Measurements from ENCODE around the gene NFAT5.
"Not testable (repeated sequence)": the region's sequence is repeated elsewhere in the genome, so short reads cannot be mapped to it uniquely, and the experiment has no call there.

Gene NFAT5

GRCh38 chr16:69546663-69547062 is 19.1 kb upstream of the NFAT5 start:
- not testable (repeated sequence) for DNase-seq (ENCODE audit: low read depth in 1 of 2, low spot score in 1 of 2)

GRCh38 chr16:69553332-69553731 is 12.4 kb upstream of the NFAT5 start:
- no peak for DNase-seq (ENCODE audit: low read depth in 1 of 2, low spot score in 1 of 2)

DNA sequence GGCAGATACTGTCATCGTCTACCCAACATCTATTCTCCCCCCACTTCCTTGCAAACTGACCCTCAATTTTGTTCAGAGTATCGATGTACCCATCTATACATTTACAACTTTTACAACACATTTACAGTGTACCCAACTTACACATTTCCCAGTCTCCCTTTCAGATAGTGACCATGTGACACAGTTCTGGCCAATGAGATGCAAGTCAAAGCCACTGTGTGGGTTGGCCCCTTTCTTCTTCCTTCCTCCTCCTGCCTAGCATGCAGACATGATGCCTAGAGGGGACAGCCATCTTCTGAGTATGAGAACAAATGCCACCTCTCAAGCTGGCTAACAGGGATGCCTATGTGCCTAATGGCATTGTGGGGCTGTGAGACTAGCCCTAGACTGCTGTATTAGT is 11.3 kb upstream of the NFAT5 start:
- DNase-seq (ENCODE audit: low read depth in 1 of 2, low spot score in 1 of 2) = no peak

DNA sequence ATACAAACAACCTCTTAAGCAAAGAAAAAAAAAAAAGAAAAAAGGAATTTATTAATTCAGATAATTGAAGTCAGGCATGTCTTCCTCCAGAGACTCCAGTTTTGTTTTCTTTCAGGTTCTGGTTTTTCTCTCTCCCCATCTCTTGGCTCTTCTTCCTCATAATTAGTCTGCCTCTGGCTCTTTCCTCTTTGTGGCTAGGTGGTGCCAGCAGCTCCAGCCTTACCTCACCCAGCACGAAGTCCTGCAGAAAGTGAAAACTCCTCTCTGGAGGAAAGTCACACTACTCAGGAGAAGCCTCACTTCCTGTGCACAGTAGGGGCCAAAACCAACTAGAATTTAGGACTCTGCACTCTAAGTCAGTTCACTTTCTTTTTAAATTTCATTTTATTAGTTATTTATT is 10.3 kb upstream of the NFAT5 start:
- no peak for DNase-seq (ENCODE audit: low read depth in 1 of 2, low spot score in 1 of 2)

GRCh38 chr16:69555867-69556266 is 9.9 kb upstream of the NFAT5 start:
- no peak for DNase-seq (ENCODE audit: low read depth in 1 of 2, low spot score in 1 of 2)

DNA sequence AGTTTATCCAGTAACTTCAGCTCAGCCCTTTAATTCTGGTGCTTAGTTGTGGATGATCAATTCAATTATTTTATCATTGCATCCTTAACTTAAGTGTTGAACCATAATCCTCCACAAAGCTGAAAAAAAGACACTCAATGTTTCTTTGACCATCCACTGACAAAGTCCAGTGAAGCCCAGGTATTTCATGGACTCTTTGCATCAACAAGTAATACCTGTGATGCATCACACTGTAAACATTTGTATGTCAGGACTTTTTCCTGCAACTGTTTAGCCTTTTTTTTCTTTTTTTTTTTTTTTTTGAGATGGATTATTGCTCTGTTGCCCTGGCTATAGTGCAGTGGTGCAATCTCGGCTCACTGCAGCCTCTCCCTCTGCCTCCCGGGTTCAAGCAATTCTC is 6.6 kb upstream of the NFAT5 start:
- DNase-seq (ENCODE audit: low read depth in 1 of 2, low spot score in 1 of 2) = no peak

DNA sequence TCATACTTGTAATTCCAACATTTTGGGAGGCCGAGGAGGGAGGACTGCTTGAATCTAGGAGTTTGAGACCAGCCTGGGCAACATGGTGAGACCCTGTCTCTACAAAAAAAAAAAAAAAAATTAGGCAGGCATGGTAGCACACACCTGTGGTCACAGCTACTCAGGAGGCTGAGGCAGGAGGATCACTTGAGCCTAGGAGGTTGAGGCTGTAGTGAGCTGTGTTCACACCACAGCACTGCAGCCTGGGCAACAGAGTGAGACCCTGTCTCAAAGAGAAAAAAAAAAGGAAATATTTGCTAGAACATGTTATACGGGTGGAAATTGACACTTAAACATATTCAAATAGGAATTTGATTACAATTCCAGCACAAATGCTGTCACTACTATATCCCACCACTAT is 4.4 kb upstream of the NFAT5 start:
- not testable (repeated sequence) for DNase-seq (ENCODE audit: low read depth in 1 of 2, low spot score in 1 of 2)

DNA sequence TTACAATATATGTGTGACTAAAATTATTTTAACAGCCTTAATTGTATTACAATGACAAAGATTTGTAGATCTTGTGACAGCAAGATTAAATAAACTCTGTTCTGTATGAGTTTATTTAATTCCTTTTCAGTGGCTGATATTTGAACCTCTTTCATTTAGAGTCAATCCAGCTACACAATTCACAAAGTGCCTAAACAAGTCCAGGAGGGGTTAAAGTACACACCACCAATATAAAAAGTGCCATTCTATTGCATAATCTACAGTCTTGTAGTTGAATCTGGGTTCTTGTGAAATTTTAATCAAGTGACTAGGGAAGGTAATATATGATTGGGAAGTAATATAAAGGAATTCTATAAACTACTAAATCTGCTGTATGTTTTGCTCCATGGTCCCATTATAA is 3.9 kb upstream of the NFAT5 start:
- no peak for DNase-seq (ENCODE audit: low read depth in 1 of 2, low spot score in 1 of 2)

GRCh38 chr16:69562813-69563212 is 3.0 kb upstream of the NFAT5 start:
- DNase-seq (ENCODE audit: low read depth in 1 of 2, low spot score in 1 of 2) = no peak

DNA sequence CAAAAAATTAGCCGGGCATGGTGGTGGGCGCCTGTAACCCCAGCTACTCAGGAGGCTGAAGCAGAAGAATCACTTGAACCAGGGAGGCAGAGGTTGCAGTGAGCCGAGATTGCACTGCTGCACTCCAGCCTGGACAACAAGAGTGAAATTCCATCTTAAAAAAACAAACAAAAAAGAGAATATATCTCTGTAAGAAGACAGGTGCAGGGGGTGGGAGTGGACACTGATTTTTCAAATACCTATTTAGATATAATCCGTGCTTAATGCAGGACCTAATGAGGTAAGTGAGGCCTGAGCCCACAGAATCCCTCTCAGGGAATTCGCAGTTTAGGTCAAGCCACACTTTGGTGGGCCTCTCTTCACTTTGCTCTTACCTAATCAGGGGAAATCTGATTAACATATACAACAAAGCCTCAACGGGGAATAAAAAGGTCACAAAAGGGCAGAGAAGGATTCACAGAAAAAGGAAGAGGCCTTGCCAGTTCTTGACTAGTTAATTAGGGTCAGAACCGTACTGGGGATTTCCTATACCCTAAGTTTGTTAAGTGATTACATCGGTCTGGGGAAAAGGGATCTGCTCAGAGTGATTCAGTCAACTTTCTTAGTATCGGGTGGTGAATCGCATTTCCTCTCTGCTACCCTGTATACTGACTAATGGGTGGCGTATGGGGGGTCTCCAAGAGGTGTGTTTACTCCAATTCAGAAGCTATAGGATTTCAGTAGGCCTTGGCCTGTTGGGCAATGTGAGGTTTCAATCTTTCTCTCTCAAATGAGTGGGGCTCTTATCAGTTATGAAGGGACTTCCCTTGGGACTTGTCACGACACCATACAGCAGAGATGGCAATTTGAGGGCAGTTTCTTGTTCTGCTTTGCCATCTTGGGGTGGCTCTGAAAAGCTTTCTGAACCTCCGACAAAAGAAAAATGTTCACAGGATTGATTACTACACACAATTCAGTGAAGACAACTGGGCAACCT is 1.9 kb upstream of the NFAT5 start:
- DNase-seq (ENCODE audit: low read depth in 1 of 2, low spot score in 1 of 2) = peak; percentile 20 to 71

DNA sequence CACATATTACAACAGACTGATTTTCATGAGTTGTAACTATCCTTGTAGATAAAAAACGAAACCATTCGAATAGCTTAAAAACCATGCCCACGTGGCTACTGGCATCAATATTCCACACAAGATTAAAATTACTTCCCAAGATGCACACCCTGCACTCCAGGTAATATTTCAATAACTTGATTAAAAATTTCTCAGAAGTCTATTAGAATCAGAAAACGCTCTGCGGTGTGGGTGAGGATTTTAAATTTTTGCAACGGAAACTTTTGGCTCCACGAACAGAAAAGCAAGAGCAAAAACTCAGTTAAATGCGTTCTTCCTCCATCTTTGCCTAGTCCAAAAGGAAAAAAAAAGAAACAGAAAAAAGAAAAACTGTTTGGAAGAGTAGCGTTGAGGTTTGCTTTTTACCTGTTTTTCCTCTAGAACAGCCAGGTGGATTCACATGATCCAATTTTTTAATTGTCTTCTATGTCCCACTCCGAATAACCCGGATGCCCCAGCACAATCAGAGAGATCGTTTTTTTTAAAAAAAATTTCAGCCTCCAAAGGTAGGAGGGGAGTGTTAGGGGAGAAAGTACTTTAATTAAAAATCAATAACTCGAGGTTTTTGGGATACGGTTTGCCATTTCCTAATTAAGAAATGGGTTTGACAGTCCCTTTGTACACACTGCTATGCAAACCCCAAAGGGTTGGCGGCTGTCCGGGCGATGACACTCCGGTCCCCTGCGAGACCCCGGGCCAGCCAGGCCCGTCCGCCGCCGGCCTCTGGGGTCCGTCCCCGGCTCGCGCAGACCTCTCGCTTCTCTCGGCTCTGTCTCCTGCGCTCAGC is 708 bp upstream of the NFAT5 start:
- DNase-seq (ENCODE audit: low read depth in 1 of 2, low spot score in 1 of 2) = no peak

- DNase-seq (ENCODE audit: low read depth in 1 of 2, low spot score in 1 of 2) = peak in 1 of 2 donors; percentile 7
Measured at GRCh38 chr16:69566240-69566980, 644 bp downstream of the NFAT5 start.

DNA sequence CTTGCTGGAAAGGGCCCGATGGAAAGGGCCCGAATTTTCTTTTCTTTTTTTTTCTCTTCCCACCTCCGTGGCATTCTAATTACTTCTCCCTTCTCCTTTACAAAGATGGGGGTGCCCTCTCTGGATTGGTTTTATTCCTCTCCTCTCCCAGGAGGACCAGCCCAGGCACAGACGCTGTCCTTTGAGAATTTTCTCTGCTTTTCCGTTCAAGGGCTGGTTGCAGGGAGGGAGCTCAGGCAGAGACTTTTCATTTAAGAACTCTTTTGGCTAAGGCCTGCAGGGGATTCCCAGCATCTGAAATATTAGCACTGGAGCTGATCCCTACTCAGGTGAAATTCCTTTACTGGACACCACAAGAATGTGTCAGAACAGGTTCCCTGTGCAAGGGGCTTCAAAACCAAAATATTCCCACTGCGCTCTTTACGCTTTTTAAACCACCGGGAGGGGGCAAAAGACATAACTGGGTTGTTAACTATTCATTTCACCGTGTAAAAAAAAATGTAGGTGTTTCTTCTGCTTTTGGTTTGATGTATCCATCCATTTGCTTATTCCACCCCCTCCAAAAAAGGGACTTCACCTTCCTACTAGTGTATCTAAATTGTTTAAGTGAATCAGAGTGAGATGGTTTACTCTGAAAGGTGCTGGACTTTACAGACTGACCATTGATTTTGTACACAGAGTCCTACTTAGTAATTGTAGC is 1.4 kb downstream of the NFAT5 start:
- peak in 1 of 2 donors; percentile 16 for DNase-seq (ENCODE audit: low read depth in 1 of 2, low spot score in 1 of 2)

DNA sequence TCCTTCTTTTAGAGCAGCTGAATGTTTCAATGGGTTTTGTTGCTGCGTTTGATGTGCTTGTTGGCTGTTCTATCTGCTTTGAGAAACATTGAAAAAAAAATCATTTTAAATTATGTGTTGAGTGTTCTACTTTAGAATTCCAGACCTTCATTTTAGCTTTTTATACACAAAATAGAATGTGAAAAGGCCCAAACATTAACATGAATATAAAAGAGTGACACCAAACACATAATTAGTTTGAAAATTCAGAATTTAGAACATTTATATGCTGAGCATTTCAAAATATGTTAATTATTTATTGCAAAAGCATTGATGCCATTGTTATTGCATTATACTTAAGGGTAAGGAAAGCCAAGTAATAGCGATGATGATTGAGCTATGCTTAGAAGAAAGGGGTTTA is 2.9 kb downstream of the NFAT5 start:
- DNase-seq (ENCODE audit: low read depth in 1 of 2, low spot score in 1 of 2) = no peak

GRCh38 chr16:69578771-69579170 is 13.0 kb downstream of the NFAT5 start:
- not testable (repeated sequence) for DNase-seq (ENCODE audit: low read depth in 1 of 2, low spot score in 1 of 2)

- DNase-seq (ENCODE audit: low read depth in 1 of 2, low spot score in 1 of 2) = no peak
Measured at GRCh38 chr16:69579783-69580481, 14.2 kb downstream of the NFAT5 start.

DNA sequence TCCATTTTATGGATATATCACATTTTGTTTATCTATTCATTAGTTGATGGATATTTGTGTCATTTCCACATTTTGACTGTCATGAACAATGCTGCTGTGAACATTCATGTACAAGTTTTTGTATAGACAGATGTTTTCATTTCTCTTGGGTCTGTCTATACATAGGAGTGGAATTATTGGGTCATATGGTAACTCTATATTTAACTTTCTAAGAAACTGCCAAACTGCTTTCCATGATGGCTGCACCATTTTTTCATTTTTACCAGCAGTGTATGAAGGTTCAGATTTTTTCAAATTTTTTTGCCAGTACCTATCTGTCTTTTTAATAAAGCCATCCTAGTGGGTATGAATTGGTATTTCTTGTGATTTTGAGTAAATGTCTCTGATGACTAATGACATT is 15.5 kb downstream of the NFAT5 start:
- DNase-seq (ENCODE audit: low read depth in 1 of 2, low spot score in 1 of 2) = no peak

GRCh38 chr16:69584493-69584892 is 18.7 kb downstream of the NFAT5 start:
- DNase-seq (ENCODE audit: low read depth in 1 of 2, low spot score in 1 of 2) = not testable (repeated sequence)

DNA sequence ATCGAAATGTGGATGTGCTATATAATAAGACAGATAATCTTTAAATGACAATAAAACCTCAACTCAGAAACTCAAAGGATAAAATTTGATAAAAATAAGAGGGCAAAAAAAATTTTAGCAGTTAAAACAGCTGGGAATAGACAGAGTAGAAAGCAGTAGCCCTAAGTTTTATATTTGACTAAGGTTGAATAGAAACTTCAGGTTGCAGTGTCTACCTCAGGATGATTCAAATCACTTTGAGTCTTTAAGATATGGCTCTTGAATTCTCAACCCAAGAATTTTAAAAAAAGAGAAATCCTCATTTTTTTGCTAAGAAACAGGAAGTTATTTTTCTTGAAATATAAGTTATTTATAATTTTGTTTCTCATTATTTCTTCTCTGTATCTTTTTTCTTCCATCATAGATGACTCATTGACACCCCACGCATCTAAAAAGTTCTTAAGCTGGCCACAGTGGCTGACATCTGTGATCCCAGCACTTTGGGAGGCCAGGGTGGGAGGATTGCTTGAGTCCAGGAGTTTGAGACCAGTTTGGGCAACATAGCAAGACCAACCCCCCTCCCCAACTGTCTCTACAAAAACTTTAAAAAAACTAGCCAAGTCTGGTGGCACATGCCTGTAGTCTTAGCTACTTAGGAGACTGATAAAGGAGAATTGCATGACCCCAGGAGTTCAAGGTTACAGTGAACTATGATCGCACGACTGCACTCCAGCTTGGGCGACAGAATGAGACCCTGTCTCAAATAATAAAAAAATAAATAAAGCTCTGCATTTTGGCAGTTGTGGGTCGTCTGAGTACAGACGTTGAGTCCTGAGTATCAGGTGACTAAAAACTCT is 23.9 kb downstream of the NFAT5 start:
- DNase-seq (ENCODE audit: low read depth in 1 of 2, low spot score in 1 of 2) = no peak

Measured in activated CD4-positive, alpha-beta T cell treated with anti-CD3 and anti-CD28 coated beads, Interleukin-2, amount 50 U/mL, for 24 hours (primary cell).